Cardiac ventricle fibroblast (primary cell): ENCODE results near the gene C5orf58. TPM values are rescaled to one million over a fixed set of nuclear protein-coding genes. Genes with fewer than 3 reads are reported as not detected.

ENCODE experiments used
- total RNA-seq: library from RNA; depleted of rRNA; stranded (reverse); fragments of >200 nt; gene quantifications from 2 replicates; pipeline ENCODE4 v1.2.3, GENCODE V29; 2015

Gene C5orf58, protein sequence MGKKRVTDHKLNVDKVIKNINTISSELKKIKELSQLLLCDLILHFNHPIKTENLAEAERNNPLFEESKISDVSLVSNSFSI
- total RNA-seq = not detected in 2 replicates

DNA sequence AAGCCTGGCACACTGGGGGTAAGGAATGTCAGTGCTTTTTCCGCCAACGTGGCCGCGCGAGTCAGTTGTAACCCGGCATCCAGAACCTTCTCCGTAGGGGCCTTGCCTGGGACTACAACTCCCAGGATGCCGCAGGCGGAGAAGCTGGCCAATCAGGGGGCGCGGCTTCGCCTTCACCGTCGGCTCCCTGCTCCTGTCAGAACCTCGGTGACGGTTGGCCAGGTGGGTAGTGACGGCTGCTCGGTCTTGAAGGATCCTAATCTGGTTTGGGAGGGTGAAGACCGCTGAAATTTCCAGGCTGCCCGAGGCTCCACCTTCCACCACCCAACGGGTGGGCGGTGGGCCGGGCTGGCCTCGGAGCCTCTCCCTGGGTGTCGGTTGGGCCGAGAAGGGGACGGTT, at the start of gene C5orf58:
Gene C5orf58 (plus strand): TSS at position 200 of the 400 bp plus-strand sequence. CDS start 1,992 bp downstream, outside the sequence.

Other genes starting within 250 kb of the C5orf58 start
- not detected in 2 replicates for gene FOXI1, start 127.1 kb upstream of the C5orf58 start, total RNA-seq
- 0.10 and 0.12 TPM in 2 replicates for gene LCP2, start 64.8 kb downstream of the C5orf58 start, total RNA-seq
- not detected in 2 replicates for gene KCNMB1, start 156.4 kb downstream of the C5orf58 start, total RNA-seq